ENCODE data around the gene RAB21. TPM values are rescaled to one million over a fixed set of nuclear protein-coding genes. Genes with fewer than 3 reads are reported as not detected.

RAB21 gene
- total RNA-seq, 2 donors from 2014 or later = 20.8 to 23.7 TPM

- DNase-seq (ENCODE audit: low spot score) = no peak
- Histone ChIP-seq H3K36me3 (no peaks in the 10 kb centered on the region), H3K4me3 (no peak overlapping the region), H3K27me3 (replicated peaks; ENCODE audit: insufficient read depth) (no peaks in the 10 kb centered on the region), H3K9me3 (no peaks in the 10 kb centered on the region), H3K27ac (no peak overlapping the region), H3K4me1 (replicated peaks) (peaks cover 6% of the 10 kb centered on the region)
- TF ChIP-seq CTCF (IDR thresholded peaks at IDR 0.05) (no peak), POLR2A (IDR thresholded peaks at IDR 0.05) (no peak), POLR2AphosphoS5 (IDR thresholded peaks at IDR 0.05) (no peak)
- intact Hi-C loops (cut with DNase I) = loop anchor here (5.0 kb wide), 1 partner anchor 67 kb away; no protein-coding TSS in a partner anchor
- 98% methylated on average over 8 of the region's 8 CpGs for WGBS
Observed at GRCh38 chr12:71849109-71849851, 94.6 kb downstream of the RAB21 start.

Other genes with a start within 250 kb of the RAB21 start
- gene ZFC3H1, start 91.0 kb upstream of the RAB21 start, total RNA-seq = 10 to 100 TPM; 20.8 to 45.2 TPM
- gene THAP2, start 90.6 kb upstream of the RAB21 start, total RNA-seq = 1 to 10 TPM; 2.4 to 4.8 TPM
- gene TMEM19, start 68.8 kb upstream of the RAB21 start, total RNA-seq = 10 to 100 TPM; 21.1 to 39.0 TPM
- 10 to 100 TPM; 41.2 to 42.1 TPM for gene TBC1D15, start 84.9 kb downstream of the RAB21 start, total RNA-seq
- gene TPH2, start 184.0 kb downstream of the RAB21 start, total RNA-seq = not detected